ENCODE data around the gene LYPD5.

Gene LYPD5

GRCh38 chr19:43804432-43804831 is 2.2 kb upstream of the LYPD5 start:
- no peak for FAIRE-seq

GRCh38 chr19:43799502-43800142 is 2.6 kb downstream of the LYPD5 start:
- no peak for FAIRE-seq

GRCh38 chr19:43798546-43799409 is 3.5 kb downstream of the LYPD5 start:
- FAIRE-seq = no peak

GRCh38 chr19:43798026-43798545 is 4.2 kb downstream of the LYPD5 start:
- FAIRE-seq = no peak

GRCh38 chr19:43797556-43797955 is 4.7 kb downstream of the LYPD5 start:
- FAIRE-seq = no peak

GRCh38 chr19:43797118-43797517 is 5.1 kb downstream of the LYPD5 start:
- FAIRE-seq = no peak

- no peak for FAIRE-seq
Measured at GRCh38 chr19:43790587-43790986, 11.7 kb downstream of the LYPD5 start.

GRCh38 chr19:43789029-43789428 is 13.2 kb downstream of the LYPD5 start:
- FAIRE-seq = no peak

GRCh38 chr19:43786665-43787064 is 15.6 kb downstream of the LYPD5 start:
- FAIRE-seq = no peak

- FAIRE-seq = no peak
Measured at GRCh38 chr19:43784981-43785808, 17.1 kb downstream of the LYPD5 start.

GRCh38 chr19:43784241-43784980 is 17.8 kb downstream of the LYPD5 start:
- FAIRE-seq = no peak

- no peak for FAIRE-seq
Measured at GRCh38 chr19:43783636-43784035, 18.6 kb downstream of the LYPD5 start.

GRCh38 chr19:43782689-43783231 is 19.5 kb downstream of the LYPD5 start:
- no peak for FAIRE-seq

- FAIRE-seq = no peak
Measured at GRCh38 chr19:43782311-43782660, 20.0 kb downstream of the LYPD5 start.

GRCh38 chr19:43781630-43782310 is 20.5 kb downstream of the LYPD5 start:
- no peak for FAIRE-seq

- FAIRE-seq = no peak
Measured at GRCh38 chr19:43780706-43781525, 21.3 kb downstream of the LYPD5 start, which contains the start of gene KCNN4. TSS of gene KCNN4 (minus strand) at chr19:43780973. CDS start at chr19:43780861, 112 bp downstream.

GRCh38 chr19:43779820-43780219 is 22.4 kb downstream of the LYPD5 start:
- no peak for FAIRE-seq

- FAIRE-seq = no peak
Measured at GRCh38 chr19:43779147-43779819, 23.0 kb downstream of the LYPD5 start.

- no peak for FAIRE-seq
Measured at GRCh38 chr19:43778651-43779050, 23.6 kb downstream of the LYPD5 start.

- no peak for FAIRE-seq
Measured at GRCh38 chr19:43777163-43777695, 25.0 kb downstream of the LYPD5 start.

Data from islet of Langerhans (tissue), 1 donor.